H9 (cell line): ENCODE data around the gene PKNOX2. TPM values are rescaled to one million over a fixed set of nuclear protein-coding genes. Genes with fewer than 3 reads are reported as not detected.

Experiments
- DNase-seq: peaks from one replicate; pipeline ENCODE4 v3.0.0-alpha.2; 2017
- H2AFZ ChIP-seq: one replicate; pipeline ENCODE4 v1.6.1; 2013; ENCODE audit warnings: mild to moderate bottlenecking, low read length, control low read depth, moderate library complexity
- H2AK5ac ChIP-seq: 2 replicates; pipeline ENCODE4 v1.6.1; 2013; ENCODE audit warnings: low read length, control low read depth, mixed read lengths; ENCODE audit not compliant: insufficient read length
- H2BK120ac ChIP-seq: one replicate; pipeline ENCODE4 v1.6.1; 2013; ENCODE audit warnings: low read depth, mild to moderate bottlenecking, low read length, control low read depth, inconsistent platforms; ENCODE audit not compliant: poor library complexity, severe bottlenecking
- H2BK12ac ChIP-seq: 2 replicates; pipeline ENCODE4 v1.6.1; 2013; ENCODE audit warnings: low read length, control low read depth, mixed read lengths, low read depth; ENCODE audit not compliant: insufficient read length
- H2BK15ac ChIP-seq: 2 replicates; pipeline ENCODE4 v1.6.1; 2013; ENCODE audit warnings: low read depth, low read length, control low read depth
- H2BK20ac ChIP-seq: one replicate; pipeline ENCODE4 v1.6.1; 2013; ENCODE audit warnings: low read depth, mild to moderate bottlenecking, low read length, control low read depth, inconsistent platforms; ENCODE audit not compliant: poor library complexity, severe bottlenecking
- H2BK5ac ChIP-seq: 2 replicates; pipeline ENCODE4 v1.6.1; 2013; ENCODE audit warnings: low read length, control low read depth, mixed read lengths; ENCODE audit not compliant: insufficient read length
- H3K14ac ChIP-seq: 2 replicates; pipeline ENCODE4 v1.6.1; 2013; ENCODE audit warnings: low read length, control low read depth; ENCODE audit not compliant: insufficient read depth
- H3K18ac ChIP-seq: 2 replicates; pipeline ENCODE4 v1.6.1; 2013; ENCODE audit warnings: low read depth, mild to moderate bottlenecking, mixed read lengths, low read length, control low read depth; ENCODE audit not compliant: insufficient read length
- H3K23ac ChIP-seq: 2 replicates; pipeline ENCODE4 v1.6.1; 2013; ENCODE audit warnings: low read length, control low read depth, mixed read lengths, low read depth; ENCODE audit not compliant: insufficient read length
- H3K23me2 ChIP-seq: 2 replicates; pipeline ENCODE4 v1.6.1; 2013; ENCODE audit warnings: low read depth, mild to moderate bottlenecking, mixed read lengths, low read length, control low read depth; ENCODE audit not compliant: insufficient read length, poor library complexity, severe bottlenecking
- H3K27ac ChIP-seq: 2 replicates; pipeline ENCODE4 v1.5.1; 2013; ENCODE audit warnings: low read length, control low read depth, mixed read lengths, low read depth; ENCODE audit not compliant: insufficient read length
- H3K27me3 ChIP-seq: 2 replicates; pipeline ENCODE4 v1.6.1; 2013; ENCODE audit warnings: low read length, control low read depth, inconsistent platforms; ENCODE audit not compliant: insufficient read depth
- H3K4ac ChIP-seq: 2 replicates; pipeline ENCODE4 v1.6.1; 2013; ENCODE audit warnings: low read depth, mild to moderate bottlenecking, control low read depth, inconsistent platforms, low read length, moderate library complexity
- H3K4me1 ChIP-seq: 2 replicates; pipeline ENCODE4 v1.6.1; 2013; ENCODE audit warnings: low read length, control low read depth, inconsistent platforms; ENCODE audit not compliant: insufficient read depth
- H3K4me2 ChIP-seq: 2 replicates; pipeline ENCODE4 v1.6.1; 2013; ENCODE audit warnings: low read length, control low read depth, mixed read lengths; ENCODE audit not compliant: insufficient read length, insufficient read depth
- H3K56ac ChIP-seq: 2 replicates; pipeline ENCODE4 v1.6.1; 2013; ENCODE audit warnings: low read depth, mild to moderate bottlenecking, mixed read lengths, low read length, control low read depth; ENCODE audit not compliant: insufficient read length
- H3K79me1 ChIP-seq: 2 replicates; pipeline ENCODE4 v1.6.1; 2013; ENCODE audit warnings: low read depth, mild to moderate bottlenecking, moderate library complexity, low read length, control low read depth, inconsistent platforms; ENCODE audit not compliant: insufficient read depth, poor library complexity, severe bottlenecking
- H3K79me2 ChIP-seq: 2 replicates; pipeline ENCODE4 v1.6.1; 2013; ENCODE audit warnings: low read length, control low read depth, inconsistent platforms; ENCODE audit not compliant: insufficient read depth
- H3K9ac ChIP-seq: 2 replicates; pipeline ENCODE4 v1.6.1; 2013; ENCODE audit warnings: low read length, control low read depth, mixed read lengths; ENCODE audit not compliant: insufficient read length; ENCODE audit errors: extremely low read depth
- H3K9me3 ChIP-seq: one replicate; pipeline ENCODE4 v1.6.1; 2013; ENCODE audit warnings: low read depth, low read length, inconsistent platforms; ENCODE audit not compliant: control insufficient read depth
- H3T11ph ChIP-seq: one replicate; pipeline ENCODE4 v1.6.1; 2013; ENCODE audit warnings: mild to moderate bottlenecking, low read length, control low read depth, inconsistent platforms
- H4K20me1 ChIP-seq: one replicate; pipeline ENCODE4 v1.6.1; 2013; ENCODE audit not compliant: control insufficient read depth, insufficient read length, insufficient read depth
- H4K5ac ChIP-seq: 2 replicates; pipeline ENCODE4 v1.6.1; 2013; ENCODE audit warnings: low read depth, mild to moderate bottlenecking, mixed read lengths, low read length, control low read depth; ENCODE audit not compliant: insufficient read length
- H4K8ac ChIP-seq: replicated peaks from 2 replicates; pipeline ENCODE4 v1.6.1; 2013; ENCODE audit warnings: low read length, control low read depth, mixed read lengths, low read depth; ENCODE audit not compliant: insufficient read length
- H4K91ac ChIP-seq: 2 replicates; pipeline ENCODE4 v1.6.1; 2013; ENCODE audit warnings: low read depth, mild to moderate bottlenecking, moderate library complexity, mixed read lengths, low read length, control low read depth; ENCODE audit not compliant: insufficient read length
- H3K27ac Mint-ChIP-seq, 3 experiments: 2 replicates in 2 of 3; 3 replicates in 1 of 3; pipeline ENCODE4 v1.8.0; 2020 to 2021; ENCODE audit warnings: mixed read lengths in 3 of 3, mild to moderate bottlenecking in 1 of 3, moderate library complexity in 1 of 3
- H3K27me3 Mint-ChIP-seq: 2 replicates; pipeline ENCODE4 v1.8.0; 2021; ENCODE audit warnings: low read depth, mild to moderate bottlenecking, moderate library complexity, mixed read lengths
- H3K36me3 Mint-ChIP-seq, 3 experiments: 2 replicates in 2 of 3; 3 replicates in 1 of 3; pipeline ENCODE4 v1.8.0; 2020 to 2021; ENCODE audit warnings: low read depth in 3 of 3, mixed read lengths in 3 of 3; ENCODE audit not compliant: insufficient read depth in 1 of 3
- H3K4me1 Mint-ChIP-seq, 2 experiments: 2 replicates each; pipeline ENCODE4 v1.8.0; 2020; ENCODE audit warnings: mixed read lengths in 2 of 2
- H3K4me3 Mint-ChIP-seq, 2 experiments: 2 replicates in 1 of 2; 3 replicates in 1 of 2; pipeline ENCODE4 v1.8.0; 2020 to 2021; ENCODE audit warnings: mild to moderate bottlenecking in 2 of 2, mixed read lengths in 2 of 2, moderate library complexity in 1 of 2
- H3K9me3 Mint-ChIP-seq, 2 experiments: 2 replicates in 1 of 2; 3 replicates in 1 of 2; pipeline ENCODE4 v1.8.0; 2020; ENCODE audit warnings: mild to moderate bottlenecking in 2 of 2, mixed read lengths in 2 of 2, moderate library complexity in 1 of 2
- WGBS: extraction: QIAGEN DNeasy Blood & Tissue Kit; methylation state at CpG from one replicate; pipeline ENCODE4 v1.1.7; 2013; ENCODE audit warnings: missing lambda C conversion rate, low lambda C conversion rate, mixed read lengths; ENCODE audit not compliant: insufficient read length; ENCODE audit errors: extremely low coverage; 5-methylcytosine and 5-hydroxymethylcytosine counted together
- total RNA-seq: library from RNA; stranded (reverse); gene quantifications from 2 replicates; pipeline ENCODE4 v1.2.1, GENCODE V29; 2021
- TF ChIP-seq, protein P1 (sequence below): fragments of 200-600 bp; sonication (generic); conservative IDR thresholded peaks from 3 replicates; pipeline ENCODE4 v1.8.0; 2021; ENCODE audit warnings: antibody characterized with exemption, mild to moderate bottlenecking

Gene PKNOX2
- total RNA-seq, 1 experiment from 2014 or later = 1.3 TPM

DNA sequence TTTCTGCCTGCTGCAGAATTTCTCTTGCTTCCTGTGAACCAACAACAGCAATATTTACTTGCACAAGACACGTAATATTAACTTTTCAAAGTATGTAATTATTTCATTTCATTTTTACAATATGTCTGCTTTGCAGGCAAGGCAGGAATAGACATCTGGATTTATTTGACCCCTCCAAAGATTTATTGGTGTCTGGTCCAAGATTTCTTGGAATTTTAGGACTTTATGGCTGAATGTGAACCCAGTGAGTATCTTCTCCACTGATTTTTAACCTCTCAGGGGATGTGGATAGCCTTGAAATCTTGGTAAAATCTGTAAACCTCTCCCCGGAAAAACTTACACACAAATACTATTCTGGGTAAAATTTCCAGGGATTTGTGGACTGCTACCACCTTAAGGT, 61.5 kb downstream of the PKNOX2 start:
- no peak overlapping the region for H3K4me2 ChIP-seq
- no peak overlapping the region for H3K4me3 Mint-ChIP-seq
- H2BK120ac ChIP-seq = no peak overlapping the region
- no peak overlapping the region for H3K18ac ChIP-seq
- no peaks in the 10 kb centered on the region for H3K23me2 ChIP-seq
- H3K27me3 Mint-ChIP-seq = peaks cover 4% of the 10 kb centered on the region
- H2BK12ac ChIP-seq = no peak overlapping the region
- H4K20me1 ChIP-seq = peaks cover 2% of the 10 kb centered on the region
- H3K4me1 ChIP-seq = peaks cover 17% of the 10 kb centered on the region; the same call in 1 of the 2 replicates
- WGBS = no CpG with 5 or more reads among the region's 2 CpGs
- no peaks in the 10 kb centered on the region for H3K79me1 ChIP-seq
- no peak overlapping the region for H3K23ac ChIP-seq
- no peak overlapping the region for H4K5ac ChIP-seq
- H3K27ac Mint-ChIP-seq = peak overlapping the region in 1 of 3 experiments; percentile 66; a peak in 1 of 7 replicates
- H2AK5ac ChIP-seq = no peak overlapping the region
- H3K9me3 ChIP-seq = no peaks in the 10 kb centered on the region
- no peak overlapping the region for H2BK15ac ChIP-seq
- H3K9me3 Mint-ChIP-seq = no peaks in the 10 kb centered on the region
- no peak overlapping the region for H2BK20ac ChIP-seq
- H3K36me3 Mint-ChIP-seq = no peaks in the 10 kb centered on the region
- no peak overlapping the region for H4K8ac ChIP-seq
- H3K4me1 Mint-ChIP-seq = peaks cover 58 to 64% of the 10 kb centered on the region in 2 experiments
- H3K27ac ChIP-seq = no peak overlapping the region
- H3K56ac ChIP-seq = no peak overlapping the region
- no peak for DNase-seq
- H3K14ac ChIP-seq = no peak overlapping the region
- TF ChIP-seq, protein P1, sequence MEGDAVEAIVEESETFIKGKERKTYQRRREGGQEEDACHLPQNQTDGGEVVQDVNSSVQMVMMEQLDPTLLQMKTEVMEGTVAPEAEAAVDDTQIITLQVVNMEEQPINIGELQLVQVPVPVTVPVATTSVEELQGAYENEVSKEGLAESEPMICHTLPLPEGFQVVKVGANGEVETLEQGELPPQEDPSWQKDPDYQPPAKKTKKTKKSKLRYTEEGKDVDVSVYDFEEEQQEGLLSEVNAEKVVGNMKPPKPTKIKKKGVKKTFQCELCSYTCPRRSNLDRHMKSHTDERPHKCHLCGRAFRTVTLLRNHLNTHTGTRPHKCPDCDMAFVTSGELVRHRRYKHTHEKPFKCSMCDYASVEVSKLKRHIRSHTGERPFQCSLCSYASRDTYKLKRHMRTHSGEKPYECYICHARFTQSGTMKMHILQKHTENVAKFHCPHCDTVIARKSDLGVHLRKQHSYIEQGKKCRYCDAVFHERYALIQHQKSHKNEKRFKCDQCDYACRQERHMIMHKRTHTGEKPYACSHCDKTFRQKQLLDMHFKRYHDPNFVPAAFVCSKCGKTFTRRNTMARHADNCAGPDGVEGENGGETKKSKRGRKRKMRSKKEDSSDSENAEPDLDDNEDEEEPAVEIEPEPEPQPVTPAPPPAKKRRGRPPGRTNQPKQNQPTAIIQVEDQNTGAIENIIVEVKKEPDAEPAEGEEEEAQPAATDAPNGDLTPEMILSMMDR = no peak
- no peak overlapping the region for H3K4ac ChIP-seq
- H4K91ac ChIP-seq = no peak overlapping the region
- no peak overlapping the region for H2BK5ac ChIP-seq
- H2AFZ ChIP-seq = no peak overlapping the region
- no peaks in the 10 kb centered on the region for H3K79me2 ChIP-seq
- H3K27me3 ChIP-seq = no peaks in the 10 kb centered on the region
- no peak overlapping the region for H3K9ac ChIP-seq
- H3T11ph ChIP-seq = no peak overlapping the region
